NCI-H2029 treated with DMSO at 0.1 percent for 48 hours (cell line): ENCODE measurements around the gene TFAP2B.

Experiments used
- DNase-seq: peaks from one replicate; lab custom pipeline; 2025; lab: John Stamatoyannopoulos, UW

Gene TFAP2B

DNA sequence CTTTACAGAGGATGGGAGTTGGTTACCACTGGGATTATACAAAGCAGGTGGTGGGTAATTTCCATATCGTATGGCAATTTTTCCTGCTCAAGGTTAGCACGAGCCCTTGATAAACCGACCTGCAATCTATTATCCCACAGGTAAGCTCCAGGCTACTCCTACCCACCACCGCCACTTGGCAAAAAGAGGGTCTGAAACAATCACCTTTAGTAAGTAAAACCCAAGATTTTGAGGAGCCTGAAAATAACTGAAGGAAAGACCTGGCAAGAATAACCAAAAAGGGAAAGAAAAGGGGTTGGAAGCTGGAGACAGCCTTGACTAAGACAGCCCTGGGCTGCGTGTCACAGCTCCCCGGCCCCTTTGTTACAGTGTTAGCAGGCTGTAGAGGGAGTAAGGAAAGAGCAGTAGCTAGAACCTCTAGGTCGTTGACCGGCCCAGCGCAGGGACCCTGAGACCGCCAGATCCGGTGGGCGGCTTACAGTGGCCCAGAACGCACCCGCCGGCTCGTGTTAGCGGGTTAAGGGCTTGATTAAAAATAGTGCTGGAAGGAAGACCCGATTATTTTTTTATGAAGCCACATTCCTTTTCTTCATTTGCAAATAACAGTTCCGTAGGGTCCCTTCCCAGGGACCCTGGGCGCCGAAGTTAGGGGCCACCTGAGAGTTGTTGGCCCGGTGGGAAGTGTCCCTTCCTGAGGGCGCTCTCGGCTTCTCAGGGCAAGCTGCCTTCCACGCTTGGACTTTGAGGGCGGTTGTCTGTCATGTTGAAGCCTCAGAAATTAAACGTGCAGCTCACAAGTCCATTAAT is 30.5 kb downstream of the TFAP2B start:
- DNase-seq, result no peak

- no peak for DNase-seq
These were observed 31.1 kb downstream of the TFAP2B start for GRCh38 chr6:50849796-50850180.

GRCh38 chr6:50850223-50851048 is 31.8 kb downstream of the TFAP2B start:
- no peak for DNase-seq

DNA sequence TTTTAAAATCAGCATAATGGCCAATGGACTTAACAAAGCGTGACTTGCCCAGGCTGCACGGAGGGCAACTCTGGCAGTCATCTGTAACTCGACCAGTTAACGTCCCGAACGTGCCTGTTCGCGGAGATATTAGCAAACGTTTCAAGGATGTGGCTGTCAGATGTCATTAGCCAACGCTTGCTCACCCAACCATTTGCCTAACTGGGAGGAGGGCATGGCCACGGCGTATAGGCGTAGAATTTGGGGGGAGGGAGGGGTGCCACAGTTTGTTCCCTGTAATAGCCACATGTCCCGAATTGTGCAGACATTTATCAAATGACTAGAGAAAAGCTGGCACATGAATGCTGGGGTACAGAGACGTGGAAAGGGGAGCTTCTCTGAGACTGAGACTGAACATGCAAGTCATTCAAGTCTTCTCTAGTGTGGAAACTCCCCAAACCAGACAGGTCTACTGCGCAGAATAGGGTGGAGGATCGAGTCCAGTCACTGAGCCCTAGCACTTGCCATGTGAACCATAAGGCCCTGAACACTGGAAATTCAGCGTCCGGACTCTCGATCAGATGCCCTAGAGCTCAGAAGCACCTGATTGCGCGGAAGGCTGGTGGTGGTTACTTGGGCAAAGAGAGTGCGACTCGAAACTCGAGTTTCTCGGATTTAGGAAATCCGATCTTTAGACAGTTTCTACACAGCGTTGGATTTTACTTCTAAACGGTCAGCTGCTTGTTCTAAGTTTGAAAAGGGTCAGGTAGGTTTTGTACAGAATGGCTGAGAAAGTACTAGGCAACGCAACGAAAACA is 32.6 kb downstream of the TFAP2B start:
- no peak for DNase-seq

DNA sequence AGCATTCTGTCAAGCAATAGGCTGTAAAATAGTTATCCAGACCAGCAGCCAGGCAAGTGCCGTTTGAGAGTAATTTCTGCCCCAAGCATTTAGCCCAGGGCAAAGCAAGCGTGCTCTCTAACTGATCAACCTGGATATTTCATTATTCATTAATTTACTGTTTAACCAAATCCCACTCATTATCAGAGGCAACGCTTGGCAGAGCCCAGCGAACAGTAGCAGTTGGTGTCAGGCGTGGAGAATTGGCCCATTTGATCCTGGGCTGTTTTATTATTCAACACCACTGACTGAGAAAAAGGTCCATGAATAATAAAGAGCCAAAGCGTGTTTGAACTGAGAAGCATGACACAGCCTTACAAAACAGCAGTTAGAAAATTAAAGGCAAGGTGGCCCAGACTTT is 35.3 kb downstream of the TFAP2B start:
- no peak for DNase-seq

GRCh38 chr6:50861692-50862091 is 43.0 kb downstream of the TFAP2B start:
- DNase-seq, result no peak

DNA sequence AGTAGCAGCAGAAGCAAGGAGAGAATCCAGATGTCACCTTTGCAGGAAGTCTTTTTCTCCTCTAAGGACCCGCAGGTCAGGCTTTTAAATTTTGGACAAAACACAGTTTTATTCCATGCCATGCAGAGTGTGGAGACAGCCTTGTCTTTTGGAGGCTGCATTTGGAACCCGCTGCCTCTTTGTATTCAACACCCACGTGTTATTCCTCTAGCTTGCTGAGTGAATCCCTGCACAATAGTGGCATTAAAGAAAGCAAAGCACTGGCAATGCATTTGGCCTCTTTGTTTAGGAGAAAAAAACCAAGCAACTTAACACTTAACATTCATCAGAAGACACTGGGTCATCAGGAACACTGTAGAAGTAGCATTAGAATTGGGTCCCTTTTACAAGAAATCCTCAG is 43.5 kb downstream of the TFAP2B start:
- no peak for DNase-seq

DNA sequence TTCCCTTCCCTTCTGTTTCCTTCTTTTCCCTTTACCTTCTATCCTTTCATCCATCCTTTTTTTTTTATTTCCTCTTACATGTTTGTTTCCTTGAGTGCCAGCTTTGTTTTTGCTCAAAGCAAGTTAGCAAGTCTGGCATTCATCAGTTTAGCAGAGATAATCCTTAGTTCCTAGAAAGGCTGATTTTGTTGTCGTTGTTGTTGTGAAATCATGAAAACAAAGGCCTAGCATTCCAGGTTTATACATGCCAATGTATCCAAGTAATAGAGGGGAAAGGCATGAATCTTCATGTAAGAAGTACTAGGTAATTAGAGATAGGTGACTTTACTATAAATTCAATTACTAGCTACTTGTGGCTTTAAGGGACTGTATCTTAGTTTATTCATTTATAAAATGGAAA is 45.9 kb downstream of the TFAP2B start:
- DNase-seq, result no peak

- no peak for DNase-seq
These were observed 49.8 kb downstream of the TFAP2B start for GRCh38 chr6:50868466-50868865.

DNA sequence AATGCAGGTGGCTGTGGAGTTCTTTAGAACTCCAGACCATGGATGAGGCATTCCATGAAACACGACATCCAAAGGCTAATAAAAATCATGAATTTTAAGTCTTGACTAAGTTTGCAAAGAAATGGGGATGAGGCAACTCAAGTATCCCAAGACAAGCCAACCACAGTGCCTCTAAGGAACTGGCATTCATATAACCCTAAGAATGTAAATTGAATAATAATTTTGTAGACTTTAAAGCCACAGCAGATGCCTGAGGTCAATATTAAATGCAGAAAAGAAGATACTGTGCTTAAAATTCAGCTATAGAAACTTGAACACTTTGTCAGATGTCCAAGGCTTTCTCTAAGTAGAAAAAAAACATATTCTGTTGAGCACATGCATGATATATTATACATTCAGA is 54.5 kb downstream of the TFAP2B start:
- DNase-seq, result no peak

DNA sequence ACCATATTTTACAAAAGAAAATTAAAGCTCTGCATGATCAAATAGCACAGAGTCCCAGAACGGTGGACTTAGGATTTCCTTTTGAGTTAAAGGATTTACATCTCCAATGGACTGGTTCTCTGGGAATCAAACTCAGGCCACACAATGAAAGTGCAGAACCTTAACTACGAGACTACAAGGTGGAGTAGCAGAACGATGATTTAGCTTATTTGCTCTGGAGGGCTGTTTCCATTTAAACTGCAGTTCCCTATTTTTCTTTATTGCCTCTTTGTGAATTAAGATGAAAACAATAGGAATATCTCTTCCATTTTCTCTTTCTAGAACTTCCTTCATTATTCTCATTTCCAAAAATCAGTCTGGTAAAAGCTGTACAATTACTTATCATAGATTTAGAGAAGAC is 65.7 kb downstream of the TFAP2B start:
- no peak for DNase-seq

DNA sequence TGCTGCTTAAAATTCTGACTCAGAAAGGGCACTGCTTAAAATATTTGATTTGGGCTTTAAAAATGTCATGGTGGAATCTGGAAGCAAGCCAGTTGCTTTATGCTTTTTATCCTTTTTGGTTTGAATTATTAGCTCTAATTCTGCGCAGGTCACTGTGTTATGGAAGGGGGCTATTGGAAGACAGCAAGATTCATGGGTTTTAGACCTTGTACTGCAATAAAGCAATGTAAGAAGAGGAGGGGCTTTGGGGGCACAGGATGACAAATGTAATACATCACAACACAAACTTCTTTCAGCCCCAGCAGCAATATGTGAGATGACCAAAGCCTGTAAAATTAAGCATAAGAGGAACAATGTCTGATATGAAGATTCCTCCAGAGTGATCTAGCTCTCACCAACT is 68.4 kb downstream of the TFAP2B start:
- no peak for DNase-seq

- no peak for DNase-seq
These were observed 70.8 kb downstream of the TFAP2B start for GRCh38 chr6:50889497-50889896.

DNA sequence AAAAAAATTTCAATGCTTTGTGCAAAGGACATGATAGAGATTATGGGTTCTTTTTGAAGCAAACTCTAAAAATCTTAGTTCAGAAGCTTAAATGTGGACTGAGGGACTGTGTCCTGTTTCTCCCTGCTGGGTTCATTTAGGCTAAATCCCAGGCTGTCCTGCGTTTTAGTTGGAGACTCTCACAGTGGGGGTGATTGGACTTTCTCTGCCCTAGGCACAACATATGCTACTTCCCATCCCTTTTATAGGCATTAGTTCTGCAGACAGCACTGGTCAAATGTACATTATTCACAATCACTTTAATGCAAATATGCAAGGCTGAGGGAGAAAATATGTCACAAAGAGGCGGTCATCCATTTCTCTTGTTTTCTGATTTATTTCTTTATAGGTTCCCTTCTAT is 71.3 kb downstream of the TFAP2B start:
- no peak for DNase-seq

GRCh38 chr6:50890579-50890978 is 71.9 kb downstream of the TFAP2B start:
- no peak for DNase-seq

GRCh38 chr6:50891290-50891689 is 72.6 kb downstream of the TFAP2B start:
- no peak for DNase-seq
